ENCODE measurements around the gene GAA. TPM values are rescaled to one million over a fixed set of nuclear protein-coding genes. Genes with fewer than 3 reads are reported as not detected.

GAA gene
- total RNA-seq, 1 experiment from 2014 or later, result 131 TPM

DNA sequence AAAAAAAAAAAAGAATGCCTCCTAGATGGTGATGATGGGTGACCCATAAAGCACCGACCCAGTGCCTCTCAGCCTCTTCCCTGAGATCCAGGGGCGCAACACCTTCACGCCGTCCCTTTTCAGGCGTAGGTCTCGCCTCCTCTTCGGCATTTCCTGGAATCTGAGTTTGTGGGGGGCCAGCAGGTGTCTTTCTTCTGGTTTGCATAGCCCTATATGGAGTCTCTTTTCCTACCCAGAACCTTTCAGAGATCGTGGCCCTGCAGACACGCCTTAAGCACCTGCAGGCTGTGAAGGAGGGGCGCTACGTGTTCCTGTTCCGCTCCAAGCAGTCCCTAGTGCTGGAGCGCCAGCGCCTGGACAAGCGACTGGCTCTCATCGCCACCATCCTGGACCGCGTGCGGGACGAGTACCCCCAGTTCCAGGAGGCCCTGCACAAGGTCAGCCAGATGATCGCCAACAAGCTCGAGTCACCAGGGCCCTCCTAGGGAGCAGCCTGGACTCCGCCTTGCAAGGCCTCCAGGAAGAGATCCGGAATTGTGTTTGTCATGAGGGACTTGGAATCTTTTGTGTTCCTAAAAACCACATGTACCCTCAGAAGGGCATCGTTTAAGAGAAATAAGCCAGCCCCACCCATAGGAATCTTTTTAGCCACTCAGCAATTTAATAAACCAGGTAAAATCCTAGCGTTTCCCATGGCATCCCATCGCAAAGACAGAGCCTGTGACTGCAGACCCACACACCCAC lies 1.9 kb upstream of the GAA start:
- no peak overlapping the region for H3K4me2 ChIP-seq (ENCODE audit: low read length)
- ATAC-seq, result no peak
- BruUV-seq (replicated peaks), result no TSS peak
- H3K79me2 ChIP-seq (ENCODE audit: insufficient read depth, low read length), result peaks cover 7% of the 10 kb centered on the region; the same call in 1 of the 2 replicates
- H3K27ac ChIP-seq (ENCODE audit: low read depth, low read length), result no peak overlapping the region
- RAD21 ChIA-PET (ENCODE audit: low non-redundant PET in 1 of 2, low total read pairs in 2 of 2, uncharacterized antibody in 2 of 2, unreplicated experiment in 2 of 2), result no interaction called here
- H3K27me3 ChIP-seq (ENCODE audit: insufficient read depth, low read length), result no peaks in the 10 kb centered on the region
- CTCF ChIA-PET, result interaction anchor here (0.6 kb wide), 1 partner anchor 93 kb away, joined by 3 read pairs; no protein-coding TSS in a partner anchor
- H3K9ac ChIP-seq (ENCODE audit: low read length), result no peak overlapping the region
- H2AFZ ChIP-seq (ENCODE audit: low read depth, low read length, poor library complexity, severe bottlenecking), result no peak overlapping the region
- TF ChIP-seq POLR2AphosphoS5 (IDR thresholded peaks at IDR 0.05; ENCODE audit: low read depth, low read length), result no peak
- TF ChIP-seq SP1 (IDR thresholded peaks at IDR 0.05; ENCODE audit: low read depth), result no peak
- no peaks in the 10 kb centered on the region for H3K36me3 ChIP-seq (ENCODE audit: control insufficient read depth in 1 of 2, insufficient read depth in 2 of 2, low read length in 2 of 2)
- H3K9me3 ChIP-seq (ENCODE audit: control insufficient read depth in 1 of 2, insufficient read depth in 1 of 2, low read depth in 1 of 2, low read length in 2 of 2), result no peaks in the 10 kb centered on the region
- intact Hi-C loops (cut with micrococcal nuclease), result no loop called here
- H4K20me1 ChIP-seq (ENCODE audit: insufficient read depth), result no peaks in the 10 kb centered on the region
- DNase-seq (ENCODE audit: low read depth, low spot score), result no peak
- H3K9me2 ChIP-seq (ENCODE audit: insufficient read depth), result no peaks in the 10 kb centered on the region
- no peak overlapping the region for H3K4me3 ChIP-seq (replicated peaks in 1 of 2; ENCODE audit: low read depth in 1 of 2, low read length in 2 of 2)
- POLR2A ChIA-PET, result no interaction called here
- H3K4me1 ChIP-seq (ENCODE audit: control insufficient read depth in 1 of 2, insufficient read depth in 2 of 2, low read length in 2 of 2), result peaks cover 22 to 30% of the 10 kb centered on the region in 2 experiments

DNA sequence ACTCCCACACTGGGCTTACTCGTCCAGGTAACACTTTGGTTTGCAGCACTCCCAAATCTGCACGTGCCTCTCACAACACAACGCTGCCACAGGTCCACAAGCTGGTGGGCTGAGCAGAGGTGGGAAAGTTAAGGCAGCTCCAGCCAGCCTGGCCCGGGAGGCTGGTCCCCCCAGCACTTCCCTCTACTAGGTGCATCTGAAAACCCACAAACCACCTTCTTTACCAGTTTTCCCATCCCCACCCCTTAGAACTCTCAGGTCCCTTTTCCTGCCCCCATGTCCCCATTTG lies 1.4 kb upstream of the GAA start:
- Histone ChIP-seq H3K9ac (ENCODE audit: low read length) (no peak overlapping the region), H3K9me3 (ENCODE audit: control insufficient read depth in 1 of 2, insufficient read depth in 1 of 2, low read depth in 1 of 2, low read length in 2 of 2) (no peaks in the 10 kb centered on the region), H3K79me2 (ENCODE audit: insufficient read depth, low read length) (peaks cover 7% of the 10 kb centered on the region; the same call in 1 of the 2 replicates), H3K4me1 (ENCODE audit: control insufficient read depth in 1 of 2, insufficient read depth in 2 of 2, low read length in 2 of 2) (peaks cover 27 to 33% of the 10 kb centered on the region in 2 experiments), H3K9me2 (ENCODE audit: insufficient read depth) (no peaks in the 10 kb centered on the region), H4K20me1 (ENCODE audit: insufficient read depth) (no peaks in the 10 kb centered on the region), H3K36me3 (ENCODE audit: control insufficient read depth in 1 of 2, insufficient read depth in 2 of 2, low read length in 2 of 2) (no peaks in the 10 kb centered on the region), H3K27ac (ENCODE audit: low read depth, low read length) (no peak overlapping the region), H3K4me3 (replicated peaks in 1 of 2; ENCODE audit: low read depth in 1 of 2, low read length in 2 of 2) (no peak overlapping the region), H3K4me2 (ENCODE audit: low read length) (no peak overlapping the region), H2AFZ (ENCODE audit: low read depth, low read length, poor library complexity, severe bottlenecking) (no peak overlapping the region), H3K27me3 (ENCODE audit: insufficient read depth, low read length) (no peaks in the 10 kb centered on the region)
- ATAC-seq (no peak), DNase-seq (ENCODE audit: low read depth, low spot score) (no peak)
- ChIA-PET CTCF (interaction anchor here (0.6 kb wide), 1 partner anchor 93 kb away, joined by 3 read pairs; no protein-coding TSS in a partner anchor), POLR2A (no interaction called here), RAD21 (ENCODE audit: low non-redundant PET in 1 of 2, low total read pairs in 2 of 2, uncharacterized antibody in 2 of 2, unreplicated experiment in 2 of 2) (no interaction called here)
- no TSS peak for BruUV-seq (replicated peaks)
- no peak for TF ChIP-seq RAD21 (IDR thresholded peaks at IDR 0.05; ENCODE audit: low read depth)
- no peak for TF ChIP-seq SIN3A (IDR thresholded peaks at IDR 0.05; ENCODE audit: low read depth)
- TF ChIP-seq SRF (IDR thresholded peaks at IDR 0.05; ENCODE audit: low read depth), result no peak
- no peak for TF ChIP-seq EZH2 (IDR thresholded peaks at IDR 0.05)
- no peak for TF ChIP-seq CEBPB (IDR thresholded peaks at IDR 0.05; ENCODE audit: low read depth)
- no peak for TF ChIP-seq YY1 (IDR thresholded peaks at IDR 0.05; ENCODE audit: extremely low read depth, insufficient replicate concordance, low read depth, low read length)
- no peak for TF ChIP-seq TCF7L2 (IDR thresholded peaks at IDR 0.05; ENCODE audit: borderline replicate concordance, extremely low read depth, insufficient read depth, insufficient read length)
- TF ChIP-seq, protein P1, sequence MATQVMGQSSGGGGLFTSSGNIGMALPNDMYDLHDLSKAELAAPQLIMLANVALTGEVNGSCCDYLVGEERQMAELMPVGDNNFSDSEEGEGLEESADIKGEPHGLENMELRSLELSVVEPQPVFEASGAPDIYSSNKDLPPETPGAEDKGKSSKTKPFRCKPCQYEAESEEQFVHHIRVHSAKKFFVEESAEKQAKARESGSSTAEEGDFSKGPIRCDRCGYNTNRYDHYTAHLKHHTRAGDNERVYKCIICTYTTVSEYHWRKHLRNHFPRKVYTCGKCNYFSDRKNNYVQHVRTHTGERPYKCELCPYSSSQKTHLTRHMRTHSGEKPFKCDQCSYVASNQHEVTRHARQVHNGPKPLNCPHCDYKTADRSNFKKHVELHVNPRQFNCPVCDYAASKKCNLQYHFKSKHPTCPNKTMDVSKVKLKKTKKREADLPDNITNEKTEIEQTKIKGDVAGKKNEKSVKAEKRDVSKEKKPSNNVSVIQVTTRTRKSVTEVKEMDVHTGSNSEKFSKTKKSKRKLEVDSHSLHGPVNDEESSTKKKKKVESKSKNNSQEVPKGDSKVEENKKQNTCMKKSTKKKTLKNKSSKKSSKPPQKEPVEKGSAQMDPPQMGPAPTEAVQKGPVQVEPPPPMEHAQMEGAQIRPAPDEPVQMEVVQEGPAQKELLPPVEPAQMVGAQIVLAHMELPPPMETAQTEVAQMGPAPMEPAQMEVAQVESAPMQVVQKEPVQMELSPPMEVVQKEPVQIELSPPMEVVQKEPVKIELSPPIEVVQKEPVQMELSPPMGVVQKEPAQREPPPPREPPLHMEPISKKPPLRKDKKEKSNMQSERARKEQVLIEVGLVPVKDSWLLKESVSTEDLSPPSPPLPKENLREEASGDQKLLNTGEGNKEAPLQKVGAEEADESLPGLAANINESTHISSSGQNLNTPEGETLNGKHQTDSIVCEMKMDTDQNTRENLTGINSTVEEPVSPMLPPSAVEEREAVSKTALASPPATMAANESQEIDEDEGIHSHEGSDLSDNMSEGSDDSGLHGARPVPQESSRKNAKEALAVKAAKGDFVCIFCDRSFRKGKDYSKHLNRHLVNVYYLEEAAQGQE (IDR thresholded peaks at IDR 0.05; ENCODE audit: low read depth), result no peak
- TF ChIP-seq, protein P2, sequence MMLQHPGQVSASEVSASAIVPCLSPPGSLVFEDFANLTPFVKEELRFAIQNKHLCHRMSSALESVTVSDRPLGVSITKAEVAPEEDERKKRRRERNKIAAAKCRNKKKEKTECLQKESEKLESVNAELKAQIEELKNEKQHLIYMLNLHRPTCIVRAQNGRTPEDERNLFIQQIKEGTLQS (IDR thresholded peaks at IDR 0.05), result no peak
- no peak for TF ChIP-seq JUND (IDR thresholded peaks at IDR 0.05)
- no peak for TF ChIP-seq SP1 (IDR thresholded peaks at IDR 0.05; ENCODE audit: low read depth)
- no peak for TF ChIP-seq ZNF274 (IDR thresholded peaks at IDR 0.05; ENCODE audit: low read depth, low read length)
- no peak for TF ChIP-seq POLR2A (IDR thresholded peaks at IDR 0.05; ENCODE audit: borderline replicate concordance, extremely low read depth, insufficient read depth, insufficient read length)
- intact Hi-C loops (cut with micrococcal nuclease), result no loop called here

Data from HCT116 (cell line).